WTC11 (cell line): ENCODE results near the gene MCF2L2. TPM values are rescaled to one million over a fixed set of nuclear protein-coding genes. Genes with fewer than 3 reads are reported as not detected.

Experiments used
- ATAC-seq: fragments of 200-7000 bp; cut with Tn5 transposase; 2 replicates; pipeline ENCODE4 v1.10.0; 2021; ENCODE audit warnings: mild to moderate bottlenecking, moderate library complexity
- CTCF ChIA-PET: fragments of 300-600 bp; sonication (Branson Sonifier 250); formaldehyde crosslinking; loops from one replicate; lab custom pipeline; 2021; ENCODE audit warnings: antibody characterized with exemption; lab: Charles Lee
- POLR2A ChIA-PET: fragments of 350-600 bp; sonication (Branson Sonifier 250); formaldehyde crosslinking; loops from one replicate; lab custom pipeline; 2021; ENCODE audit warnings: antibody characterized with exemption; lab: Charles Lee
- DNase-seq: peaks from one replicate; pipeline ENCODE4 v3.0.0; 2021; ENCODE audit warnings: low spot score
- H3K27ac Mint-ChIP-seq: 2 replicates; pipeline ENCODE4 v1.8.0; 2021; ENCODE audit warnings: mixed read lengths
- H3K27me3 Mint-ChIP-seq: 2 replicates; pipeline ENCODE4 v1.8.0; 2021; ENCODE audit warnings: low read depth, mild to moderate bottlenecking, moderate library complexity, mixed read lengths
- H3K36me3 Mint-ChIP-seq: 2 replicates; pipeline ENCODE4 v1.8.0; 2021; ENCODE audit warnings: mixed read lengths
- H3K4me1 Mint-ChIP-seq: 2 replicates; pipeline ENCODE4 v1.8.0; 2022; ENCODE audit warnings: mixed read lengths
- H3K4me3 Mint-ChIP-seq: 2 replicates; pipeline ENCODE4 v1.8.0; 2021; ENCODE audit warnings: mild to moderate bottlenecking, moderate library complexity, mixed read lengths
- H3K9me3 Mint-ChIP-seq: 2 replicates; pipeline ENCODE4 v1.8.0; 2021; ENCODE audit warnings: mixed read lengths
- ARID4B ChIP-seq: sonication (generic); formaldehyde crosslinking; IDR thresholded peaks from 2 replicates; pipeline ENCODE4 v1.8.0; 2023; ENCODE audit warnings: missing genetic modification reagents, mild to moderate bottlenecking, borderline replicate concordance
- CBFB ChIP-seq: sonication (generic); formaldehyde crosslinking; IDR thresholded peaks from 2 replicates; pipeline ENCODE4 v1.8.1; 2022; ENCODE audit warnings: mild to moderate bottlenecking, low read depth, missing genetic modification reagents
- CTCF ChIP-seq: fragments of 200-600 bp; IDR thresholded peaks from 2 replicates; pipeline ENCODE4 v1.8.0; 2022; ENCODE audit warnings: antibody characterized with exemption
- E2F4 ChIP-seq: sonication (generic); formaldehyde crosslinking; IDR thresholded peaks from 2 replicates; pipeline ENCODE4 v1.8.1; 2022; ENCODE audit warnings: low read depth, mild to moderate bottlenecking, moderate library complexity, missing genetic modification reagents, borderline replicate concordance
- ESRRA ChIP-seq: sonication (generic); formaldehyde crosslinking; IDR thresholded peaks from 2 replicates; pipeline ENCODE4 v1.8.1; 2022; ENCODE audit warnings: mild to moderate bottlenecking, missing genetic modification reagents, borderline replicate concordance
- GTF2I ChIP-seq: fragments of 250-450 bp; sonication (Bioruptor Pico); conservative IDR thresholded peaks from 2 replicates; pipeline ENCODE4 v1.4.0; 2021; ENCODE audit warnings: mild to moderate bottlenecking
- IRF1 ChIP-seq: sonication (generic); formaldehyde crosslinking; IDR thresholded peaks from 2 replicates; pipeline ENCODE4 v1.8.0; 2023; ENCODE audit warnings: missing genetic modification reagents
- NFATC4 ChIP-seq: fragments of 250-450 bp; sonication (Bioruptor Pico); IDR thresholded peaks from 2 replicates; pipeline ENCODE4 v1.9.0; 2021; ENCODE audit warnings: mild to moderate bottlenecking
- NR2C2 ChIP-seq: sonication (generic); formaldehyde crosslinking; IDR thresholded peaks from 2 replicates; pipeline ENCODE4 v1.8.0; 2022; ENCODE audit warnings: mild to moderate bottlenecking, missing genetic modification reagents
- PRRX2 ChIP-seq: fragments of 250-450 bp; sonication (Bioruptor Pico); IDR thresholded peaks from 2 replicates; pipeline ENCODE4 v1.8.0; 2021; ENCODE audit warnings: mild to moderate bottlenecking
- ZNF232 ChIP-seq: sonication (generic); formaldehyde crosslinking; IDR thresholded peaks from 2 replicates; pipeline ENCODE4 v1.8.0; 2022; ENCODE audit warnings: mild to moderate bottlenecking, missing genetic modification reagents
- ZNF416 ChIP-seq: fragments of 250-450 bp; sonication (Bioruptor Pico); IDR thresholded peaks from 2 replicates; pipeline ENCODE4 v1.9.0; 2021; ENCODE audit warnings: mild to moderate bottlenecking, inconsistent platforms
- ZSCAN18 ChIP-seq: fragments of 250-450 bp; sonication (Bioruptor Pico); IDR thresholded peaks from 2 replicates; pipeline ENCODE4 v2.1.2; 2022; ENCODE audit warnings: mild to moderate bottlenecking, moderate library complexity
- total RNA-seq: library from RNA; stranded (reverse); gene quantifications from 3 replicates; pipeline ENCODE4 v1.2.3, GENCODE V29; 2021

Gene MCF2L2
- total RNA-seq, 1 experiment from 2014 or later: 7.5 TPM

- TF ChIP-seq ZNF232 (CRISPR knock-in tag) (no peak), GTF2I (CRISPR knock-in tag) (no peak), ZNF416 (no peak), ARID4B (CRISPR knock-in tag) (no peak), PRRX2 (CRISPR knock-in tag) (no peak)
Observed at GRCh38 chr3:183354325-183354831, 74.0 kb downstream of the MCF2L2 start (continued).

- Mint-ChIP-seq H3K4me3 (no peak overlapping the region), H3K4me1 (no peaks in the 10 kb centered on the region), H3K27ac (no peak overlapping the region), H3K27me3 (no peaks in the 10 kb centered on the region), H3K9me3 (peaks cover 8% of the 10 kb centered on the region; the same call in 1 of the 2 replicates), H3K36me3 (no peaks in the 10 kb centered on the region)
- DNase-seq (no peak), ATAC-seq (no peak)
- TF ChIP-seq NR2C2 (CRISPR knock-in tag): no peak
- TF ChIP-seq E2F4 (CRISPR knock-in tag): no peak
- no peak for TF ChIP-seq CBFB (CRISPR knock-in tag)
- no peak for TF ChIP-seq NFATC4
- ChIA-PET CTCF (no interaction called here), POLR2A (interaction anchor here (1.0 kb wide), 1 partner anchor 113 kb away, joined by 3 read pairs; no protein-coding TSS in a partner anchor)
Observed at GRCh38 chr3:183353421-183353820, 75.0 kb downstream of the MCF2L2 start.

GRCh38 chr3:183350164-183350563 is 78.3 kb downstream of the MCF2L2 start:
- ChIA-PET CTCF (no interaction called here), POLR2A (no interaction called here)
- peaks cover 21% of the 10 kb centered on the region for H3K9me3 Mint-ChIP-seq
- no peak overlapping the region for H3K27ac Mint-ChIP-seq
- no peaks in the 10 kb centered on the region for H3K4me1 Mint-ChIP-seq
- no peak for DNase-seq
- H3K27me3 Mint-ChIP-seq: no peaks in the 10 kb centered on the region
- H3K36me3 Mint-ChIP-seq: no peaks in the 10 kb centered on the region
- no peak for ATAC-seq
- no peak overlapping the region for H3K4me3 Mint-ChIP-seq
- no peak for TF ChIP-seq CTCF
- TF ChIP-seq, all 79 proteins: peak for 0

GRCh38 chr3:183349421-183350157 is 78.8 kb downstream of the MCF2L2 start:
- Mint-ChIP-seq H3K27me3 (no peaks in the 10 kb centered on the region), H3K9me3 (peaks cover 26% of the 10 kb centered on the region), H3K27ac (no peak overlapping the region), H3K36me3 (no peaks in the 10 kb centered on the region; the same call in 1 of the 2 replicates), H3K4me1 (no peaks in the 10 kb centered on the region), H3K4me3 (no peak overlapping the region)
- DNase-seq (no peak), ATAC-seq (no peak)
- POLR2A ChIA-PET: no interaction called here
- CTCF ChIA-PET: no interaction called here
- TF ChIP-seq ESRRA (no peak), IRF1 (CRISPR knock-in tag) (no peak), ZNF416 (no peak), ARID4B (CRISPR knock-in tag) (no peak), ZSCAN18 (CRISPR knock-in tag) (no peak)
